ENCODE results near the gene ANKHD1. TPM values are rescaled to one million over a fixed set of nuclear protein-coding genes. Genes with fewer than 3 reads are reported as not detected.

The ANKHD1 gene
- total and polyA plus RNA-seq, 9 of the 15 experiments (the other 6 are each of a cell fraction or from before 2014, with no cell fraction given): 38.9 to 138 (median 78.7) TPM

- Histone ChIP-seq H3K4me3 (peak overlapping the region; percentile 3; the same call in 1 of the 2 replicates), H2AFZ (ENCODE audit: low read depth, low read length) (0 out of 2 replicates have a peak overlapping the region, but pooled peaks have one; percentile 46), H3K9me1 (ENCODE audit: control insufficient read depth, insufficient read depth, low read length) (peaks cover 5% of the 10 kb centered on the region), H3K9ac (ENCODE audit: insufficient read depth in 1 of 2, low read depth in 2 of 2, low read length in 2 of 2) (peak overlapping the region; percentile 58 to 88), H3K4me2 (ENCODE audit: insufficient read depth, low read length) (peak overlapping the region; percentile 66), H3K27ac (ENCODE audit: extremely low read depth, low read depth, low read length) (peak overlapping the region; percentile 61), H3K9me3 (replicated peaks; ENCODE audit: control insufficient read depth, insufficient read depth, low read depth, low read length) (no peaks in the 10 kb centered on the region), H3K79me2 (ENCODE audit: control insufficient read depth, insufficient read depth, low read length) (peaks cover 10% of the 10 kb centered on the region), H4K20me1 (replicated peaks; ENCODE audit: control insufficient read depth, insufficient read depth, low read length) (peaks cover 14% of the 10 kb centered on the region; the same call in 1 of the 2 replicates), H3K4me1 (replicated peaks in 1 of 2; ENCODE audit: control insufficient read depth in 2 of 2, insufficient read depth in 2 of 2, low read length in 2 of 2) (peaks cover 34 to 35% of the 10 kb centered on the region in 2 experiments), H3K27me3 (ENCODE audit: control insufficient read depth in 2 of 2, insufficient read depth in 2 of 2, low read length in 2 of 2) (no peaks in the 10 kb centered on the region; a peak in 1 of 5 replicates), H3K36me3 (ENCODE audit: control insufficient read depth, insufficient read depth, low read length) (peaks cover 66% of the 10 kb centered on the region)
- no peak for FAIRE-seq
- TF ChIP-seq ZFP1 (CRISPR knock-in tag; IDR thresholded peaks at IDR 0.05): no peak
- no peak for TF ChIP-seq THAP7 (CRISPR knock-in tag; IDR thresholded peaks at IDR 0.05)
- no peak for TF ChIP-seq YBX1 (IDR thresholded peaks at IDR 0.05)
- no peak for TF ChIP-seq PRDM10 (IDR thresholded peaks at IDR 0.05; ENCODE audit: partially characterized antibody)
- TF ChIP-seq ZBTB1 (CRISPR knock-in tag; IDR thresholded peaks at IDR 0.05; ENCODE audit: borderline replicate concordance, low read depth): no peak
- TF ChIP-seq RBM22 (IDR thresholded peaks at IDR 0.05; ENCODE audit: low read depth, low read length, poor library complexity, severe bottlenecking): peak; percentile 8
- TF ChIP-seq ELF1 (tag; IDR thresholded peaks at IDR 0.05): peak; percentile 22; the same call in 1 of the 2 replicates
- peak; percentile 20; the same call in 1 of the 2 replicates for TF ChIP-seq POLR2A (conservative IDR thresholded peaks at IDR 0.05)
- TF ChIP-seq NCOA1 (IDR thresholded peaks at IDR 0.05; ENCODE audit: low read depth): no peak
- no peak for TF ChIP-seq SMARCC2 (IDR thresholded peaks at IDR 0.05; ENCODE audit: low read depth)
- peak; percentile 7 for TF ChIP-seq POLR2B (IDR thresholded peaks at IDR 0.05; ENCODE audit: low read depth, partially characterized antibody)
- TSS peak; percentile 50 for BruUV-seq (replicated peaks)
- peak; percentile 20 for ATAC-seq
- ChIA-PET POLR2A (interaction anchor here (0.8 to 5.3 kb wide), 14 partner anchors 9 to 368 kb away, joined by 3 to 56 read pairs (median 5); partner anchors contain the start of genes APBB3, SLC35A4, SRA1 and WDR55), CTCF (ENCODE audit: low intra/inter-chr PET ratio) (interaction anchor here (0.6 kb wide), 1 partner anchor 172 kb away, joined by 3 read pairs; no protein-coding TSS in a partner anchor)
- in situ Hi-C loops (cut with MboI) (no loop called here), intact Hi-C loops (cut with micrococcal nuclease) (loop anchor here (5.0 kb wide), 1 partner anchor 176 kb away; no protein-coding TSS in a partner anchor)
- no peak for DNase-seq (ENCODE audit: extremely low read depth in 1 of 4, low spot score in 3 of 4)
- 69% methylated on average over 4 of the region's 5 CpGs for WGBS (ENCODE audit: insufficient coverage, low coverage, missing lambda C conversion rate)
Measured at GRCh38 chr5:140548300-140548688, 146.7 kb downstream of the ANKHD1 start.
